CD4-positive, CD25-positive, alpha-beta regulatory T cell (primary cell): Measurements from ENCODE around the gene OR10A3. TPM values are rescaled to one million over a fixed set of nuclear protein-coding genes. Genes with fewer than 3 reads are reported as not detected.

Experiments used
- ATAC-seq, 2 donors: fragments of 150-1000 bp; cut with Tn5 transposase; one replicate each; pipeline ENCODE4 v1.10.0; 2021; ENCODE audit warnings: low read depth in 2 of 2, moderate number of reproducible peaks in 2 of 2, moderate library complexity in 1 of 2
- DNase-seq, 3 donors: peaks; one replicate each; pipeline versions ENCODE4 v3.0.0 to v3.0.0-alpha.2; 2012 to 2022; ENCODE audit warnings: mixed read lengths in 1 of 3
- H3K27ac ChIP-seq: one replicate; pipeline ENCODE4 v1.7.0; 2013; ENCODE audit warnings: mild to moderate bottlenecking, low read length; ENCODE audit not compliant: insufficient read depth, poor library complexity, severe bottlenecking
- H3K27me3 ChIP-seq: one replicate; pipeline ENCODE4 v1.7.0; 2013; ENCODE audit warnings: low read length; ENCODE audit not compliant: control insufficient read depth, insufficient read depth
- H3K36me3 ChIP-seq: one replicate; pipeline ENCODE4 v1.7.0; 2013; ENCODE audit warnings: mild to moderate bottlenecking, low read length, moderate library complexity; ENCODE audit not compliant: control insufficient read depth, insufficient read depth
- H3K4me1 ChIP-seq: 2 replicates; pipeline ENCODE4 v1.7.0; 2013; ENCODE audit warnings: mild to moderate bottlenecking, low read length; ENCODE audit not compliant: insufficient read depth, control insufficient read depth, poor library complexity, severe bottlenecking
- H3K4me3 ChIP-seq: one replicate; pipeline ENCODE4 v1.7.0; 2013; ENCODE audit warnings: low read depth, mild to moderate bottlenecking, low read length, moderate library complexity
- H3K9me3 ChIP-seq, 2 experiments: 1 replicate in 1 of 2; 2 replicates in 1 of 2; pipeline ENCODE4 v1.7.0; 2013; ENCODE audit warnings: low read length in 2 of 2, mild to moderate bottlenecking in 1 of 2, moderate library complexity in 1 of 2; ENCODE audit not compliant: control insufficient read depth in 2 of 2
- H3K27ac Mint-ChIP-seq, 3 donors: one replicate each; pipeline ENCODE4 v1.8.0; 2020 to 2022; ENCODE audit warnings: mild to moderate bottlenecking in 3 of 3, mixed read lengths in 3 of 3, moderate library complexity in 2 of 3
- H3K27me3 Mint-ChIP-seq: one replicate; pipeline ENCODE4 v1.8.0; 2022; ENCODE audit warnings: mild to moderate bottlenecking, mixed read lengths
- H3K36me3 Mint-ChIP-seq: one replicate; pipeline ENCODE4 v1.8.0; 2020; ENCODE audit warnings: mixed read lengths
- H3K4me1 Mint-ChIP-seq, 4 donors: one replicate each; pipeline ENCODE4 v1.8.0; 2020 to 2022; ENCODE audit warnings: mixed read lengths in 4 of 4, mild to moderate bottlenecking in 1 of 4
- H3K4me3 Mint-ChIP-seq, 4 donors: one replicate each; pipeline ENCODE4 v1.8.0; 2020 to 2022; ENCODE audit warnings: mild to moderate bottlenecking in 4 of 4, mixed read lengths in 4 of 4, moderate library complexity in 3 of 4
- H3K9me3 Mint-ChIP-seq, 7 donors: one replicate each; pipeline ENCODE4 v1.8.0; 2020 to 2022; ENCODE audit warnings: mixed read lengths in 7 of 7, mild to moderate bottlenecking in 3 of 7, moderate library complexity in 2 of 7
- polyA plus RNA-seq, 4 donors: library from polyadenylated mRNA; unstranded; fragments of 300-500 nt; fragmentation: Illumina TruSeq; gene quantifications; one replicate each; pipeline ENCODE4 v1.2.3, GENCODE V29; 2021
- total RNA-seq: library from RNA; stranded (reverse); gene quantifications from one replicate; pipeline ENCODE4 v1.2.3, GENCODE V29; 2022

Gene OR10A3
- total and polyA plus RNA-seq, 5 donors from 2014 or later, result not detected

GRCh38 chr11:7890417-7891172 is 50.9 kb downstream of the OR10A3 start:
- Mint-ChIP-seq H3K9me3 (peaks cover 0 to 3% (median 0%) of the 10 kb centered on the region in 7 donors), H3K4me1 (peaks cover 0 to 7% (median 0%) of the 10 kb centered on the region in 4 donors), H3K4me3 (no peak overlapping the region), H3K36me3 (no peaks in the 10 kb centered on the region), H3K27ac (no peak overlapping the region), H3K27me3 (peaks cover 4% of the 10 kb centered on the region)
- H3K27me3 ChIP-seq, result peaks cover 6% of the 10 kb centered on the region
- no peak overlapping the region for H3K4me3 ChIP-seq
- H3K4me1 ChIP-seq, result no peaks in the 10 kb centered on the region
- DNase-seq (no peak), ATAC-seq (no peak)
- no peaks in the 10 kb centered on the region for H3K9me3 ChIP-seq
- no peaks in the 10 kb centered on the region for H3K36me3 ChIP-seq
- no peak overlapping the region for H3K27ac ChIP-seq

- H3K4me3 ChIP-seq, result no peak overlapping the region
- peaks cover 0 to 7% (median 0%) of the 10 kb centered on the region in 4 donors for H3K4me1 Mint-ChIP-seq
Observed at GRCh38 chr11:7889985-7890384, 51.5 kb downstream of the OR10A3 start.

More at GRCh38 chr11:7889985-7890384, 51.5 kb downstream of the OR10A3 start:
- Mint-ChIP-seq H3K27me3 (peaks cover 4% of the 10 kb centered on the region), H3K27ac (no peak overlapping the region), H3K36me3 (no peaks in the 10 kb centered on the region), H3K4me3 (no peak overlapping the region), H3K9me3 (no peaks in the 10 kb centered on the region)
- Histone ChIP-seq H3K36me3 (no peaks in the 10 kb centered on the region), H3K27me3 (peaks cover 6% of the 10 kb centered on the region), H3K9me3 (no peaks in the 10 kb centered on the region), H3K27ac (no peak overlapping the region), H3K4me1 (no peaks in the 10 kb centered on the region)
- ATAC-seq (no peak), DNase-seq (no peak)

Other genes with a start within 250 kb of the OR10A3 start
- gene OVCH2, start 235.2 kb downstream of the OR10A3 start, total RNA-seq, result not detected
- not detected for gene OVCH2, start 235.2 kb downstream of the OR10A3 start, polyA plus RNA-seq
- not detected for gene OR5P2, start 144.8 kb downstream of the OR10A3 start, total RNA-seq
- not detected for gene OR5P2, start 144.8 kb downstream of the OR10A3 start, polyA plus RNA-seq
- not detected for gene OR5P3, start 110.9 kb downstream of the OR10A3 start, total RNA-seq
- gene OR5P3, start 110.9 kb downstream of the OR10A3 start, polyA plus RNA-seq, result not detected
- not detected for gene OR10A6, start 10.4 kb downstream of the OR10A3 start, total RNA-seq
- gene OR10A6, start 10.4 kb downstream of the OR10A3 start, polyA plus RNA-seq, result not detected
- gene NLRP10, start 23.7 kb upstream of the OR10A3 start, total RNA-seq, result not detected
- not detected for gene NLRP10, start 23.7 kb upstream of the OR10A3 start, polyA plus RNA-seq
- 331 TPM for gene EIF3F, start 45.6 kb upstream of the OR10A3 start, total RNA-seq
- gene EIF3F, start 45.6 kb upstream of the OR10A3 start, polyA plus RNA-seq, result 100 to 1,000 TPM; 393 to 507 (median 480) TPM
- gene TUB, start 139.5 kb upstream of the OR10A3 start, total RNA-seq, result 0.27 TPM
- gene TUB, start 139.5 kb upstream of the OR10A3 start, polyA plus RNA-seq, result under 1 TPM in 2 of 4 donors, not detected in 2; 0.02 to 0.28 TPM
- gene RIC3, start 227.3 kb upstream of the OR10A3 start, total RNA-seq, result 23.8 TPM
- 1 to 10 TPM; 1.5 to 4.7 (median 2.5) TPM for gene RIC3, start 227.3 kb upstream of the OR10A3 start, polyA plus RNA-seq